ENCODE data around the gene TMEM205.

Gene TMEM205

GRCh38 chr19:11295665-11296245, 50.3 kb downstream of the TMEM205 start, which contains the start of gene TSPAN16:
TSPAN16 (plus strand) TSS chr19:11296160; CDS start chr19:11296298, 138 bp downstream.
- no peak for TF ChIP-seq EZH2phosphoT487 (IDR thresholded peaks at IDR 0.05; ENCODE audit: borderline replicate concordance, low read length)
- TF ChIP-seq CTCF (IDR thresholded peaks at IDR 0.05; ENCODE audit: low read depth, low read length, poor library complexity, severe bottlenecking): no peak
- Histone ChIP-seq H3F3A (ENCODE audit: control insufficient read depth, insufficient read depth) (no peaks in the 10 kb centered on the region), H3K4me1 (ENCODE audit: control insufficient read depth, low read length) (peaks cover 8% of the 10 kb centered on the region), H3K27ac (ENCODE audit: low read depth, low read length) (no peak within 1 kb of the TSS), H3K36me3 (ENCODE audit: control insufficient read depth, low read length) (no peaks in the 10 kb centered on the region), H3K79me2 (ENCODE audit: control insufficient read depth, low read length) (no peaks in the 10 kb centered on the region), H3K4me2 (ENCODE audit: low read length) (no peak within 1 kb of the TSS), H4K20me1 (ENCODE audit: control insufficient read depth, insufficient read depth, low read depth, low read length) (no peaks in the 10 kb centered on the region), H3K9me3 (ENCODE audit: control insufficient read depth, insufficient read depth, low read length) (no peaks in the 10 kb centered on the region), H3K9me2 (replicated peaks; ENCODE audit: control insufficient read depth, low read length) (no peaks in the 10 kb centered on the region), H3K4me3 (ENCODE audit: low read length) (no peak within 1 kb of the TSS), H3K27me3 (ENCODE audit: control insufficient read depth, low read length) (no peaks in the 10 kb centered on the region)

- Histone ChIP-seq H3K4me3 (ENCODE audit: low read length) (no peak overlapping the region), H3K27me3 (ENCODE audit: control insufficient read depth, low read length) (no peaks in the 10 kb centered on the region)
Measured at GRCh38 chr19:11295180-11295579, 50.9 kb downstream of the TMEM205 start.

GRCh38 chr19:11293433-11294389, 52.4 kb downstream of the TMEM205 start:
- Histone ChIP-seq H3K9me2 (replicated peaks; ENCODE audit: control insufficient read depth, low read length) (no peaks in the 10 kb centered on the region), H3K4me2 (ENCODE audit: low read length) (peak overlapping the region; percentile 61), H3K9me3 (ENCODE audit: control insufficient read depth, insufficient read depth, low read length) (no peaks in the 10 kb centered on the region), H3F3A (ENCODE audit: control insufficient read depth, insufficient read depth) (no peaks in the 10 kb centered on the region), H3K4me3 (ENCODE audit: low read length) (peak overlapping the region; percentile 30), H4K20me1 (ENCODE audit: control insufficient read depth, insufficient read depth, low read depth, low read length) (no peaks in the 10 kb centered on the region), H3K27me3 (ENCODE audit: control insufficient read depth, low read length) (no peaks in the 10 kb centered on the region), H3K36me3 (ENCODE audit: control insufficient read depth, low read length) (no peaks in the 10 kb centered on the region), H3K4me1 (ENCODE audit: control insufficient read depth, low read length) (peaks cover 11% of the 10 kb centered on the region), H3K27ac (ENCODE audit: low read depth, low read length) (no peak overlapping the region), H3K79me2 (ENCODE audit: control insufficient read depth, low read length) (no peaks in the 10 kb centered on the region)
- TF ChIP-seq EZH2phosphoT487 (IDR thresholded peaks at IDR 0.05; ENCODE audit: borderline replicate concordance, low read length) (no peak), CTCF (IDR thresholded peaks at IDR 0.05; ENCODE audit: low read depth, low read length, poor library complexity, severe bottlenecking) (peak; percentile 99)

More at GRCh38 chr19:11295180-11295579, 50.9 kb downstream of the TMEM205 start:
- no peak overlapping the region for H3K27ac ChIP-seq (ENCODE audit: low read depth, low read length)
- H3K36me3 ChIP-seq (ENCODE audit: control insufficient read depth, low read length): no peaks in the 10 kb centered on the region
- H3K4me1 ChIP-seq (ENCODE audit: control insufficient read depth, low read length): peaks cover 10% of the 10 kb centered on the region
- H3K4me2 ChIP-seq (ENCODE audit: low read length): no peak overlapping the region
- no peaks in the 10 kb centered on the region for H3K9me2 ChIP-seq (replicated peaks; ENCODE audit: control insufficient read depth, low read length)
- TF ChIP-seq CTCF (IDR thresholded peaks at IDR 0.05; ENCODE audit: low read depth, low read length, poor library complexity, severe bottlenecking) (no peak), EZH2phosphoT487 (IDR thresholded peaks at IDR 0.05; ENCODE audit: borderline replicate concordance, low read length) (no peak)
- H4K20me1 ChIP-seq (ENCODE audit: control insufficient read depth, insufficient read depth, low read depth, low read length): no peaks in the 10 kb centered on the region
- no peaks in the 10 kb centered on the region for H3F3A ChIP-seq (ENCODE audit: control insufficient read depth, insufficient read depth)
- no peaks in the 10 kb centered on the region for H3K9me3 ChIP-seq (ENCODE audit: control insufficient read depth, insufficient read depth, low read length)
- H3K79me2 ChIP-seq (ENCODE audit: control insufficient read depth, low read length): no peaks in the 10 kb centered on the region
